GM18502 (cell line): ENCODE results near the gene LRGUK.
"Not testable (repeated sequence)": the region's sequence is repeated elsewhere in the genome, so short reads cannot be mapped to it uniquely, and the experiment has no call there.

Source experiments
- ATAC-seq: cut with Tn5 transposase; IDR thresholded peaks from one replicate; pipeline ENCODE4 v1.9.1; 2021; ENCODE audit warnings: mild to moderate bottlenecking; ENCODE audit not compliant: unreplicated experiment, poor library complexity

Gene LRGUK

GRCh38 chr7:134126966-134127848 lies at the start of gene LRGUK:
Gene LRGUK, plus strand, starts transcription at chr7:134127340. Its CDS starts 28 bp downstream, at chr7:134127368.
- peak; percentile 100 for ATAC-seq

DNA sequence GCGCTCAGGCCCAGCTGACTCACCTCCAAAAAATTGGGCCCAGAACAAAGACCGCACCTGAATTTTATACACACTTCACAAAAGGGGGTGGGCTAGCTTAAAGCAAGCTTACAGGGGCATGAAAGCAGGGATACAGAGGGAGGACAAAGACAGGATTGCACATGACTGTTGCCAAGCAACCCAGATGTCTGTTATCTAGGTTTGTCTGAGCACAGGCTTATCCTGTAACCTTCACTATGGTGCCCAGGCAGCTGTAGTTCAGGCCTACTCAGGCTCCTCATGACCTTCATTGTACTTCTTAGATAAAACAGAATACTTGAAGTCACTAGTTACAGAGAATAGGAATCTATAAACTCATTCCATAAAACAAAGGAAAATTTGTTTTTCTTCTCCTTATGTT lies 49.6 kb upstream of the LRGUK start:
- not testable (repeated sequence) for ATAC-seq

DNA sequence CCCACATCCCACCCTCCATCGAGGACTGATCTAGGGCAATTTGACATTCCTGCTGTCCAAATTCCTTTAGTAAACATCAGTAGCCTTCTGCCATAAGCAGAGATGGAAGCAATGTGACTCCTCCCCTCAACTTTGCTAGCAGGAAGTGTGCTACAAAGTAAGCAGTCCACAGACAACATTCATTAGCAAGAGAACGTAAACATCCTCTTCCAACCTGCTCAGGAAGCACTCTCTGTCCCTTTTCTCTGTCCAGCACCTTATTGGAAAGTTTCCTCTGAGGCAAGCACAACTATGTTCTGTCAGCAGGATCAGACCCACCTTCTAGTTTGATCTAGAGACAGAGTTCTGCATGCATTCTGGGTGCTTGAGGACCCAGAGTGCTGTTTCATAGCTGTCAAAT lies 48.1 kb upstream of the LRGUK start:
- ATAC-seq, result no peak

DNA sequence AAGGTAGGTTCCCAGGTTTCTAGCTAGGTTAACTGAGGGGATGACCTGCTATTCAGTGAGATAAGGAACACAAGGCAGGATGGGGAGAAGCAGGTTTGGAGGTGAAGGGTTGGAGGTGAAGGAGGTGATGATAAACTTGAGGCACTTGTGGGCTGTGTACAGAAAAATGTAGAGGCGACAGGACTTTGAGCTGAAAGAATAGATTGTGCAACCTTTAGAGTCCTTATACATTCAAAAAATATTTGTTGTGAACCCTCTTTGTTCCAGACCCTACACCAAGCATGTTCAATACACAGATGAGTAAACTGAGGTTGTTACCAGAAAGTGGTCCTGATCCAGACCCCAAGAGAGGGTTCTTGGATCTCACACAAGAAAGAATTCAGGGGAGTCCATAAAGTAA lies 45.4 kb upstream of the LRGUK start:
- no peak for ATAC-seq

DNA sequence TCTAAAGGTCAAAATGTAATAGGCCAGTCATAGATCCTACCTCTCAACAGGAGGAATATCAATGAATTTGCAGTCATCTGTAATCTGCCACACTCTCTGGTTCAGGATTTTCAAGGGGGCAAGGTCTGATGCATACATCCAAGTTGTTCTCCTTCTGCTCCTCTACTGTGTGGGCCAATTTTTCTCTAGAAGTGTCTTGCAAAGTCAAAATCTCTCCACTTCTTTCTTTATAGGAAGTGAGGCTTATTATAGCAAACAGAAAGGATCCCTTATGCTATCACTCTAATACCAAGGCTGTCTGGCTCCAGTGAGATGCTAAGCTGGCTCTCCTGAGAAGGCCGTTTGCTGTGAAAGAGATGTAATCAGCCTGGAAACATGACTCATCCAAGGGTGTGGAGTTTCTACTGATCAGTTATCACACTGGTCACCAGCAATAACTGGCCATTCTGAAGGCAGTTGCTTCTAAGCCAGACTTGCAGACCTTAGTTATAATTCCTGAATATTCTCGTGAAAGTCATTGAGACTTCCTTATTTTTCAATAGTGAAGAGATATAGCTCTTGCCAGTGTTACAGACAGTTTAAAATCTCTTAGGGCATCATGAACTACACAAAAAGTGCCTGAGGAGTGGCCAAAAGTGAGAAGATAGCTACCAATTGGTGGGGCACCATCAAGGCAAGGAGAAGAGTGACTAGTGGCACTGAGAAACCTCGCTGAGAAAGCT lies 43.2 kb upstream of the LRGUK start:
- no peak for ATAC-seq

DNA sequence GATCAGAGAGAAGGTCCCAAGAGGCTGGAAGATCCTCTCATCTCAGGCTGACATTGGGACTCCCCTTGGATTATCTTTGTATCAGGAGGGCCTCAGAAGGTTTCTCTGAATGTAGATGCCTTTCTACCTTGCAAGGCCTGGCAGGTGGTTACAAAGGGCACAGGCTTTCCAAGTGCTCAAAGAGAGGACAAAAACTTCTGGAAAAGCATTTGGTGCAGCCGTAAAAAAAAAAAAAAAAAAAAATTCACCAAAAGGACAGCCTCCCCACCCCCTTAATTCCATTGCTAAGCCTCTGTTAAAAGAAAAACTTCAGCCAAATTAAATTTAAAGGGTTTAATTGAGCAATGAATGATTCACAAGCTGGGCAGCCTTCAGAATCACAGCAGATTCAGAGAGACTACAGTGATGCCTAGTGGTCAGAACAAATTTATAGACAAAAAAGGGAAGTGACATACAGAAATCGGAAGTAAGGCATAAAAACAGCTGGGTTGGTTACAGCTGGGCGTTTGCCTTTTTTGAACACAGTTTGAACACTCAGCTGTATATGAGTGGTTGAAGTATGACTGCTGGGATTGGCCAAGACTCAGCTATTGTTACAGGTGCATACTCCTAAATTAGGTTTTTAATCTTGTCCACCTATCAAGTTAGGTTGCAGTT lies 42.5 kb upstream of the LRGUK start:
- ATAC-seq, result peak; percentile 78

DNA sequence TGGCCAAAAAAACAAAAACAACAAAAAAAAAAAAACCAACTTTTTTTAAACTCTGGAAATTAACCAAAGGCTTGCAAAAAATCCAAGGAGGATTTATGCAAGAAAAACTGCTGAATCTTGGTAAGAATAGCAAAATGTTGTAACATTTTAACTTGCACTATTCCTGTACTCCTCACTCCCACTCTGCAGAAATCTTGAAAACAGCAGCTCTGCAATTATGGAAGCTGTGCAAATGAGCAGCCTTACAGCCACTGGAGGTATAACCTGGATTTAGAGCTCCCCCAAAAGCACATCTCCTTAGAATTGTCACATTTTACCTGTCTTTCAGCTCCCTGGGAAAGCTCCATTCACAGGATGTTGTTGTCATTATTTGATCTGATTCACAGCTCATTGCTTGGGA lies 41.8 kb upstream of the LRGUK start:
- no peak for ATAC-seq

DNA sequence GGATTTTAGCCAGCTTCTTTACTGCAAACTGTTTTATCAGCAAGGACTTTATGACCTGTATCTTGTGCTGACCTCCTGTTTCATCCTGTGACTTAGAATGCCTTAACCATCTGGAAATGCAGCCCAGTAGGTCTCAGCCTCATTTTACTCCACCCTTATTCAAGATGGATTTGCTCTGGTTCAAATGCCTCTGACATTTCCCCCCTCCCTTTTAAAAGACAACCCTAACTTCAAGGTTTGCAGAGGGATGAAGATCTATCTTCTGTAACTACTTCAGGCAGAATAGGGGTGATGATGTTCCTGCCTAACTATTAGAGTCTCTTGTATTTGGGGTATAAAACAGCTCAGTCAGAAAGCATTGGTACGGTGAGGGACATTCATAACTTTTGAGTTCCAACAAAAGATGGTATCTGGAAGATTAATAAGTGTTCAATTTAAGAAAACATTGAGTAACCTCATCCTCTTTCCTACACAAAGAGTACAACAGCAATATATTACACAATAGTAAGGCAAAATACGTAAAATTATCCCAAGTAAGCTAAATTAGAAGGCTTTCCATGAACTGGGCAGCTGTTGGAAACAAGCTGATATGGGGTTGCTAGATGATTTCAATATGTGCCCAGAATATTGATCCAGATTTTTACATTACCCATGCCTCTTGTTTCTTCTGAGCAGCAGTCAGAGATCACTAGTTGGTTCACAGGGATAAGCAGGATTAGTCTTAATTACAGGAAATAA lies 40.0 kb upstream of the LRGUK start:
- ATAC-seq, result no peak

DNA sequence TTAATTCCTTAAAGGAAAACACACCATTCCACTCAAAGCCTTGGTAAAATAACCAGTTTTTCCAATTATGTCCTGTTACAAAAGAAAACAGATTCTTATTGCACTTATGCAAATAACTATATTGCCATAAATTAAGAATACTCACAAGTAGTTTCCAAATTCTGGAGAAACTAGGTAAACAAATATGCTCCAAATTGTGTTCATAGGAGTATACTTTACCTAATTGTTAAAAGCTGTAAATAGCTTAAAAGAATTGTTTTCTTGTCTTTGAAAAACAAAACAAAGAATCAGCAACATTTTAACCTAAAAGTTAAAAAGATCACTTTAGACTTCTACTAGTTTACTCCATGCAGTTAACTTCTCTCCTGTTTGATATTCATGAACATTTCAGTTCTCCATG lies 38.9 kb upstream of the LRGUK start:
- ATAC-seq, result no peak

- ATAC-seq, result no peak
Measured at GRCh38 chr7:134089446-134089845, 37.7 kb upstream of the LRGUK start.

- ATAC-seq, result no peak
Measured at GRCh38 chr7:134098072-134098471, 29.1 kb upstream of the LRGUK start.

DNA sequence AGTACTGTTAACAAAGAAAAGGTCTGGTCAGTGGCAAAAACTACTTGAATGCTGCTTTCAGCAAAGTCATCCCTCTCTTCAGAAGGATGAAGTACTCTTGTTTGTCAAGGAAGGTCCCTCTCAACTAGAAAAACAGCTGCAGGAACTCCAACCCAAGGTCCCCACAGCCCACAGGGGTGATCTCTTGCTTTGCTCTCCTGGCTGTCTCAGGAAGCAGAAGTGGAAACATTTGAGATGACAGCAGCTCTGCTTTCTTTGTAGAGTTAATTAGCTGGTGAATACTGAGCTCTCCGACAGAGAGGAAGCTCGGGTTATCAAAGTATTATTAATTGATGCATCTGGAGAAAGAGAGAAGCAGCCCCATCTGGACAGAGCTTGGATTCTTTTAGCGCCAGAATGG lies 25.4 kb upstream of the LRGUK start:
- ATAC-seq, result no peak

GRCh38 chr7:134104166-134104565 lies 23.0 kb upstream of the LRGUK start:
- no peak for ATAC-seq

DNA sequence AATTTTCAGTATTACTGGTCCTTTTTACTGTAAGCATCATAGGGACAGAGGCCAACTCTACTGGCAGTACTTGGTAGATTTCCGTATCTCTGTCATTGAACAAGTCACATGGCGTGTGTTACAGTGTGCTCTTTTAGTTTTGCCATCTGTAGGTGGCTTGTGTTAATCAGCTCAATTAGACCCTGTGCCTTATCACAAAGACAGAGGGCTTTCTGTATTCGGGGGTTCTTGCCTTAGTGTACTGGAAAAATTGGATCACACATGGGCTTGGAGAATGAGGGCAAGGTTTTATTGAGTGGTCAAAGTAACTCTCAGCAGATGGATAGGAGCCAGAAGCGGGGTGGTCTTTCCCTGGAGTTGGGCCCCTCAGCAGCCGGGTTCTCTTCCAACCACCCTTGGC lies 21.3 kb upstream of the LRGUK start:
- ATAC-seq, result no peak

GRCh38 chr7:134108802-134109201 lies 18.3 kb upstream of the LRGUK start:
- ATAC-seq, result no peak

DNA sequence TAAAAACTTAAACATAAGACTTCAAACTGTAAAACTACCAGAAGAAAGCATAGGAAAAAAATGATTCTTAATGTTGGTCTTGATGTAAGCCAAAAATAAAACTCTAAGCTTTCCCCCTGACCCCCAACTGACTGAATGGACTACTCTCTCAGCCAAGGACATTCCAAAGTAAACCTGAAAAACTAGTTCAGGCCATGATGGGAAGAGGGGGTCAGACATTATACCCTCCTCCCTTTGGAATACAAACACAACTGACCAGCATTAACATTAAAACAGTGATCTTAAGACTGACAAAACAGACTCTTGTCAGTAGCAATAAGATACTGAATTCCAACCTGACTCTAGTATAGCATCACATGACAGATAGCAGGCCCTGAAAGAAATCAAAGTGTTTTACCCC lies 13.5 kb upstream of the LRGUK start:
- no peak for ATAC-seq

DNA sequence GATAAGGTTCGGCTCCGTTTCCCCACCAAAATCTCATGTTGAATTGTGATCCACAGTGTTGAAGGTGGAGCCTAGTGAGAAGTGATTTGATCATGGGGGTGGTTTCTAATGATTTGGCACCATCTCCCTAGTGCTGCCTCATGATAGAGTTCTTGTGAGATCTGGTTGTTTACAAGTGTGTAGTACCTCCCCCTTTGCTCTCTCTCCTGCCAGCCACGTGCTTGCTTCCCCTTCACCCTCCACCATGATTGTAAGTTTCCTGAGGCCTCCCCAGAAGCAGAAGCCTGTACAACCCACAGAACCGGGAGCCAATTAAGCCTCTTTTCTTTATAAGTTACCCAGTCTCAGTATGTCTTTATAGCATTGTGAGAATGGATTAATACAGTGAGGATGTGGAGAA lies 12.1 kb upstream of the LRGUK start:
- ATAC-seq, result no peak

DNA sequence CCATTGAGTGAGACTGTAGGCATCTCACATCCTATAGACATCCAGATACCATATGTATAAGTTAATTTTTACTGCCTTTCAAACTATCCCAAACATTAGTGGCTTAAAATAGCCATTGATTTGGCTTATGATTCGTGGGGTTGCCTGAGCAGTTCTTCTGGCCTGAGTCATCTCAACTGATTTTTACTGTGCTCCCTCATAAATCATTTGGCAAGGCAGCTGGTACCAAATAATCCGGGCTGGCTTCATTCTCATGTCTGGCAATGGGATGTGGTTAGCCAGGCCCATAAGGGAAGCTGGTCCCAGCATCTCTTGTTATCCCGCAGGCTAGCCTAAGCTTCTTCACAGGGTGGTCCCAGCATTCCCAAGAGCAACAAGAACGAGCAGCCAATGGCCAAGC lies 6.7 kb upstream of the LRGUK start:
- ATAC-seq, result no peak

GRCh38 chr7:134121632-134122139 lies 5.5 kb upstream of the LRGUK start:
- no peak for ATAC-seq

DNA sequence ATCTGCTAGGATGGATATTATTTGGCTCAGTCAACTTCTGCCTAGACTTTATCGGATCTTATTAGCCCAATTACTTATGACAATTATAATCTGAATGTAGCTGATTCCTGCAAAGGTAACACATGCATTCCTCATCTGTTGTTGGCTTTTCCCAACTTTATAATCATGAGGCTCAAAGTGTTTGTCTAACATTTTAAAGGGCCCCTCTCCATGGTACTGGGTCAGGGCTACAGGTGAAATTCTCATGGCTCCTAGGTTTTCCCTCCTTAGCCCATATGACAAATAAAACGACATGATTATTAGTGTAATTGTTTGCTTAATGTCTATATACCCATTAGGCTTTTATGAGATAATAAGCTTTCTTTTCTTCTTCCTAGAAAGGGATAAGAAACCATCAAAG lies 4.2 kb upstream of the LRGUK start:
- ATAC-seq, result no peak
